NCI-H146 treated with DMSO at 0.1 percent for 48 hours (cell line): Measurements from ENCODE around the gene SRGAP3.

Source experiments
- DNase-seq: peaks from one replicate; lab custom pipeline; 2025; ENCODE audit not compliant: unreplicated experiment; lab: John Stamatoyannopoulos, UW

Gene SRGAP3

DNA sequence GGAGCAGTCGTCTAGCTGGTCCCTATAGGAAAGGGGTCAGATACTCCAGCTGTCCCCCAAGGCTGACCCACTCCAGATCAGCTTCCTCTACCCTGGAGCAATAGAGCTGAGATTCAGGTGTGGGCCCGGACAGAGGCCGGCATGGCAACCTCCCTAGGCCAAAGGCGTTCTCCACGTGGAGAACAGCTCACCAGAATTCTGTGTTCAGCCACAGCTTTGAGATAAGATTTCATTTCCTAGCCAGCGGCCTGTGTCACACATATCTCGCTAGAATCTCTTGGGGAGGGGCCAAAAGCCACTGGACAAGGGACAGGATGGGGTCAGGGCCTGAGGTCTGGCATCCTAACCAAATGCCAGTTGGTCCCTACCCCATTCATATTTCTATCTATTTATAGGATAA is 20.1 kb downstream of the SRGAP3 start:
- DNase-seq, result no peak

DNA sequence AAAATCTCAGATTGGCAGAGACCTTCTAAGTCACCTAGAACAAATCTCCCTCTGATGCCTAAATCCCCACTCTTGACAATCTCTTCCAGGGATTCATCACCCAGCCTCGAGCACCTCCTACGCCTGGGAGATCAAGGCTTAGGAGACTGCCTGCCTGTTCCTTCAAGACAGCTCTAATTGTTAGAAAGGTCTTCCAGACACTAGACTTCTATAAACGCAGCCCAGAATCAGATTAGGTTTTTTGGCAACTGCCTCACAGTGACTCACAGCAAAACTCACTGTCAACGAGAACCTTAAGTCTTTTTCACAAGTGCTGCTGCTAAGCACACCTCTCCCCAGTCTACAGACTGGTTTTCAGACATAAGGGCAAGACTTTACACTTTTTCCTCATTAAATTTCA is 23.1 kb downstream of the SRGAP3 start:
- no peak for DNase-seq

DNA sequence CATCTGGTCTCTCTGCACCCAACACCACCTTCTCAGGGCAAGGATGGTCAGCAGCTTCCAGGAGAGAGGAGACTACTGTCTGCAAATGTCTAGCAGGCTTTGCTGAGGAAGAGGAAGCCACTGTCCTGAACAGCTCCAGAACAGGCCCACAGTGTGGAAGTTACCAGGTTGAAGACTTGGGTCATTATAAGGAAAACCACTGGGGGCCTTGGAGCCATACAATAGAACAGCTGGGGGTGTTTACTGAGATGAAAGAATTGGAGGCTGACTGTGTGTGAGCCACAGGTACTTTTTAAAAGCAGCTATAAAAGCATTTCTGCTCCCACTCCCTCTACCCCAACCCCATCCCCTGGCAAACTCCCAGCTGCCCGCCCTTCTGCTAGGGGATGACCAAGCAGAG is 24.2 kb downstream of the SRGAP3 start:
- DNase-seq, result no peak

DNA sequence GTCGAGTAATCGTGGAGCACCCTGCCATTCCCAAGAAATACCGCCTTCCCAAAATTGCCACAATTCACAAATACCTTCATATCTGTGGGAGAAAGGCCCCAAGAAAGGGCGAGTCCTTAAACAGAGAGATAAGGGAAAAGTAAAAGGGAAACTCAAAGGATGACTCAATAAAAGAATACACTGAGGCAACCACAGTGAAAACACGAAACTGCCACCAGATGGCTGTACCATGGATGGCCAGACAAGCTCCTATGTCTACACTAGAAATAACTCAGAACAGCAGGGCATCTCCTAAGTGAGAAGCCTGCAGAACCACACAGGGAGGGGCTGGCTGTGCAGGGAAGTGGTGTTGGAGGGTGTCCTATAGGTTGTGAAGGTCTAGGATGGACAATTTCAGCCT is 25.0 kb downstream of the SRGAP3 start:
- no peak for DNase-seq

DNA sequence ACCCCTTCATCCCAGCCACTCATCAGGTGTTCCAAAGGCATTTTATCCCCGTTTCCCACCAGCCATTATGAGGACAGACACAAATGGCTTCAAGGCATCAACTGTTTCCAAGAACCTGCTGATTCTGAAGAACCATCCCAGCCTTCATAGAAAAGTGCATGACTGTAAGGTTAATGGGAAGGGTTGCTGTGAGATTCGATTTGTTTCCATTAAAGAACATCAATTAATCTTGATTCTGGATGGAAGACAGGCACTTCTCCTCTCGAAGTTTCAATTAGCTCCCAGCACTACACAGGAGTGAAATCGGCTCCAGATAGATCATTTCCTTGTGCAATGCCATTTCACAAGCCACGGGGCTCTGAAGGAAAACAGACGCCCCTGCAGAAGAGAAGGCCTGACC is 25.8 kb downstream of the SRGAP3 start:
- no peak for DNase-seq

DNA sequence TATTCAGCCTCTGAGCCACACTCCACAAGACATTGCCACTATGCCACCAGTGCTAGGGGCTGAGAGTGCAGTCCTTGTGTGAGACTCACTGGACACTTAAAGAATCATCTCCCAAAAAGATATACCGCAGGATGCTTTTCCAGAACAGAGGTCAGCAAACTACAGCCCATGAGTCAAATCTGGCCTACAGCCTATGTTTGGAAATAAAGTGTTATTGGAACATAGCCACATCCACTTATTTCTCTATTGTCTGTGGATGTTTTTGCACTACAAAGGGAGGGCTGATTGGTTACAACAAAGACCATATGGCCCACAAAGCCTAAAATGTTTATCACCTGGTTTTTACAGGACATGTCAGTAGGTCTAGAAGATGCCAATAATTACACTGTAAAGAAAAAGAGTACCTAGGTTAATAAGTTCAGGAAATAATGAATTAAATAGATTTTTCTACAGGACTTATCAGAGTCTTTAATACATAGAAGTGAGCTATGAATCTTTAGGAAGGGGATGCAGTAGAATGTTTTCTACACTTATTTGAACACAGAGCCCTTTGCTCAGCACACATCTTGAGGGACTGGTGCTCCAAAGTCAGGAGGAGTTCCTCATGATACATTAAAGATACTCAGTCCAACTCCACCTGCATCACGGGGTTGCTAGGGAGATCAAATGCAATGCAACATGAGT is 26.3 kb downstream of the SRGAP3 start:
- DNase-seq, result no peak

DNA sequence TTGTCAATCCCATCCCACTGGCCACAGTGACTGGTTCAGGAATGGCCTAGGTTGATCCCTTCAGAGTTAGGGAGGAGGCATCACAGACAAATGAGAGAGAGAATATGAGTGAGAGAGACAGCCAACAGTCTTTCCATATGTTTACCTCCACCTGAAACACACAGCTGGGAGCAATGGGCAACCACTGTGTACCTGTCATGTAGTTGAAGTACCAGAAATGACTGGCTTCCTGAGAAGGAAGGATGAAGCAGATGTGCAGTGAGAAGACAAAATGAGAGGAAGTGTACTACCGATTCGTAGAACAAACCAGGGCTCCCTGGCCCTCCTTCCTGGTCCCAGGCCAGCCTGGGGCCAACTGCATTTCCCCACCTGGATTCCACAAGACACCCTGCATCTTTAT is 27.4 kb downstream of the SRGAP3 start:
- no peak for DNase-seq

DNA sequence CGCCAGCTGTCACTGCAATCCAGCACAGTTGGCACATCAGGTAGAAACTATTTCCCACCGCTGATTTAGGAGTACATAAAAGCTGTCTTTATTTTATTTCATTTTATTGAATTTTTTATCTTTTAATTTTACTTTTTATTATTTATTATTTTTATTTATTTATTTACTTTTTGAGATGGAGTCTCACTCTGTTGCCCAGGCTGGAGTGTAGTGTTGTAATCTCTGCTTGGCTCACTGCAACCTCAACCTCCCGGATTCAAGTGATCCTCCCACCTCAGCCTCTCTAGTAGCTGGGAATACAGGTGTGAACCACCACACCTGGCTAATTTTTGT is 31.0 kb downstream of the SRGAP3 start:
- DNase-seq, result no peak

DNA sequence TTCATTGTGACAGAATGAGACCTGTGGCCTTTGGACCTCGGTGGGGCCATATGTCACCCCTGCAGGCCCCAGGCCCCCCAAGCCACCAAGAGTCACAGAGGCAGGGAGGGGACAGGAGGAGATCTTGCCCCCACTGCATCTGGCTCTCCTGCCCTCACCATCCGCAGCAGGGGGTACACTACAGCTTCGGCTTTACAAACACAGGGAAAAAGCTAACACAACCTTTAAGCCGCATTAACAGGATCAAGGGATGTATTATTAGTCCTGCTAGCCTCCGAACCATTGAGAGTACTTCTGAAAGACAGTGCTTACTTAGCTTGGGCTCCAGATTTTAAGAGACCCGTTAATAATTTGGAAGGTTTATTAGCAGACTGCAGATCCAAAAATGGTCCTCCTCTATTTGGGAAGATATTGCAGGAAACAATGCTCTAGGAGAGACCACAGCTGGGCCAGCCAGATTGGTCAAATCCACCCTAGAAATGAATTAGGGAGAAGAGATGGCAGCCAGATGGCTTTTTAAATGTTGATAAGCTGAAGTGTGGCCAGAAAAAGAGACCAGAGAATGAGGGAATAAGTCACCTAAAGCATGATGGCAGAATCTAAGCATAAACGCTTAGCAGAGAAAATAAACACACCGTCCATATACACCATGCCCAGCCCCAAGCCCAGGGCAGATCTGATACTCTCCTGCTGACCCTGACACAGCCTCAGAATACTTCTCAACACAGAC is 31.5 kb downstream of the SRGAP3 start:
- no peak for DNase-seq

DNA sequence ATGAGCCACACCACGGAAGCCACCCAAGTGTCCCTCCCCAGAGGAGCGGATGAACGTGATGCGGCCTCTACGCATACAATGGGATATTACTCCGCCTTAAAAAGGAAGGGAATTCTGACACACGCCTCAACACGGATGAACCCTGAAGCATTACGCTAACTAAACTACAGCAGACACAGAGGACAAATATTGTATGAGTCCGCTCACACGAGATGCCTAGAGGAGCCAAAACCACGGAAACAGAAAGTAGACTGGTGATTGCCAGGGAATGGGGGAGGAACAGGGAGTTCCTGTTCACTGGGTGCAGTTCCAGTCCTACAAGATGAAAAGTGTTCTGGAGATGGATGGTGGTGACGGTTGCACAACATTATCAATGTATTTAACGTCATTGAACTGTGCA is 32.7 kb downstream of the SRGAP3 start:
- DNase-seq, result no peak

DNA sequence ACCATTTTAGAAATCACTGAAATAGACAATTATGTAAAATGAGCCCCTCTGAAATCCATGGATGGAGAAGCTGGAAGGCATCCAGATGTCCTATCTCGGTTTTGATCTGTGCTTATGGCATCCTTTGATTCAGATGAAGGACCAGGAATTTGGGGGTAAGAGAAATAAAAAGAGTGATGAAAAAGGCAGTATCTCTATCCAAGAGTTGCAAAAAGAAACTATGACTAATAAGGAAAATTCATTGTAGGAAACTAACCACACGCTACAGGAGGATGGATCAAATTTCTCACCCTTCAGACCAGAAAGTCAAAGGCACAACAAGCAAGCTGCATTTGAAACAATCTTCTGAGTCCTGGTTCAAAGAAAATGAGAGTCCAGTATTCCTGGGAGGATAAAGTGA is 34.8 kb downstream of the SRGAP3 start:
- DNase-seq, result no peak

DNA sequence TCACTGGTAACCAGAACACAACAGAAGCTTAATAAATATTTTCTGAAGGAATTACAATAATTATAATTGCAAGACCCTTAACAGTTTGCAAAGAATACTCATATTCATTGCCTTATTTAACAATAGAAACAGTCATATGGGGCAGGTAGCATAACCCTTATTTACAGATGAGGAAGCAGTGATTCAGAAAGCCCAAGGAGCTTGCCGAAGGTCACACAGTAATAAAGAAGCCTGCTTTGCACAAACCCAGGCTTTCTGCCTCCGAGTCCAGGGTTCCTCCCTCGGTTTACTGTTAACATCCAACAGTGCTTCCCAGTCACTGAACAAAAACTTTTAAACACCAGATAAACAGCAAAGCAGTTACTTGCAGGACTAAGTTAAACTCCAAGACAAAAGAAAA is 35.3 kb downstream of the SRGAP3 start:
- DNase-seq, result no peak

DNA sequence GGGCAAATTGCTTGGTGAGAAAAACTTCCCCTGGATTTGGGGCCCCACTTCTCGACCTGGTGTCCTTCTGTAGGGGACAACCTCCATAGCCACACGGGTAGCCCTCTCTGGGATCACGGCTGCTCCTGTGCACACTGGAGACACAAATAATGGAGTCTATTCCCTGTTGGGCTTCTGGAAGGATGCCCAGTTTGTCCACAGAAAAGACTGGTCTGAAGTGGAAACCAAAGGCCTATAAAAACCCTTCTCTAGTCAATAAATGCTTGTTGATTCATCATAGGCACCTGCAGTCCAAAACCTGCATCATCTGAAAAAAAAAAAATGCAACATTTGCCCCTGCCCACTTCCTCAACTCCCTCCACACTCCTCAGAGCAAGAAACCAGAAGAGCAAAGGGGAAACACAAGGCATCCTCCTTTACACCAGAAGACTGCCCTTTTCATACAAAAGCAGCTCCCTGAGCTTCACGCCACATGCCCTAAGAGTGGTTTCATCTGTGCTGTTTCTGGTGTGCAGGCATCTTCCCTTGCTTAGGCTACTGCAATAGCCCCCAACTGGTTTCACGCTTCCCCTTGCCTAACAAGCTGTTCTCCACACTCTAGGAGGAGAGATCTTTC is 36.3 kb downstream of the SRGAP3 start:
- no peak for DNase-seq

DNA sequence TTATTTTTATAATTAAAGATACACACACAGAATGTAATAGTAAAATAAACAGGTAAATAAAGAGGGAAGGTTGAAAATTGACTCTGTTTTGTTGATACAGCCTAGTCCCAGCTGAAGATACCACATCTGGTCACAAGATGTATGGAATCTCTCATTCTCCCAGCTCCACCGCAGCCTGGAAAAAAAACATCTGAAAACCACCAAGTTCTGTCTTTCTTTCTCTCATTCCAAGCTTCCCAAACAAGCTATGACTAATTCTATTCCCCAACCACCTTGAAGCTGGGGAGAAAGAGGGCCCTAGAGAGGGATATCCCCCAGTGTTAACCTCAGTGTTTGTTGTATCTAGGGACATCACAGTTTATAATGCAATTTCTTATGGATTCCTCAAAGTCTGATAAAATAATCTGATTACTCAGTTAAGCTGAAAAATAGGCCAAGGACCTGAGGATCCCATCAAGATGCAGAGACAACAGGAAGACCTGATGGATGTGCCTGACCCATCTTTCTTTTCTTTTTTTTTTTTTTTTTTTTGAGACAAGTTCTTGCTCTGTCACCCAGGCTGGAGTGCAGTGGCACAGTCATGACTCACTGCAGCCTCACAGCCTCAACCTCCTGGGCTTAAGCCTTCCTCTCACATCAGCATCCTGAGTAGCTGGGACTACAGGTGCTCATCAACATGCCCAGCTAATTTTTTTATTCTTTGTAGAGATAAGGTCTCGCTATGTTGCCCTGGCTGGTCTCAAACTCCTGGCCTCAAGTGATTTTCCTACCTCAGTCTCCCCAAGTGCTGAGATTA is 38.1 kb downstream of the SRGAP3 start:
- DNase-seq, result no peak

DNA sequence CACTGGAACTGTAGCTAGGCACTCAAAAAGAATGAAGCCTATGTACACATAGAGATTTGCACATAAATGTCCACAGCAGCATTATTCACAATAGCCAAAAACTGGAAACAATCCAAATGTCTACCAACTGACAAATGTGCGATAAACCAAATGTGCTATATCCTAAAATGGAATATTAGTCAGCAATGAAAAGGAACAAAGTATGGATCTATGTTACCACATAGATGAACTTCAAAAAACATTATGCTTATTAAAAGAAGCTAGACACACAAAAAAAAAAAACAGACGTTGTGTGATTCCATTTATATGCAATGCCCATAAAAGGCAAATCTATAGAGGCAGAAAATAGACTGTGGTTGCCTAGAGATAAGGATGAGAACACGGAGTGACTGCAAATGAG is 39.7 kb downstream of the SRGAP3 start:
- DNase-seq, result no peak

DNA sequence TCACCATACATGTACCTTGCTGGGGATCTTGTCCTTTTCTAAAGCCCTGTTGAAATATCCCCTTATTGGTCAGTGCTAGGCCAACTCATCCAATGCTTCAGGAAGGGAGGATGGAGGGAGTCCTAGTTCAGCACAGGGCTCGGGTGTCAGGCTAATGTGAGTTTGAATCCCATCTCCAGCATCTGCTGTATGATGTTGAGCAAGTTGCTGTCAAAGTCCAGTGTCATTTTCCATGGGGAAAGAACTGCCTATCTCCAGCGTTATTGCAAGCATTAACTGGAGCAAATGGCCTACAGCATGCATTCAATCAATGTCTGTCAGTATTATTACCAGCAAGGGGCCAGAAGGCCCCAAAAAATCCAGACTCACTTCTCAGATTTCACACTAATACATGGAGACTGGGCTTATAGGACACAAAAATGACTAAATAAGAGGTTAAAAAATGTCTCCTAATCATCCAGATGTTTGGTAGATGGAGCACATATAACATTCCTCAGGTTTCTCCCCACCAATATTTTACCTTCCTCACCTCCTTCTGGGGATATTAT is 40.8 kb downstream of the SRGAP3 start:
- no peak for DNase-seq

DNA sequence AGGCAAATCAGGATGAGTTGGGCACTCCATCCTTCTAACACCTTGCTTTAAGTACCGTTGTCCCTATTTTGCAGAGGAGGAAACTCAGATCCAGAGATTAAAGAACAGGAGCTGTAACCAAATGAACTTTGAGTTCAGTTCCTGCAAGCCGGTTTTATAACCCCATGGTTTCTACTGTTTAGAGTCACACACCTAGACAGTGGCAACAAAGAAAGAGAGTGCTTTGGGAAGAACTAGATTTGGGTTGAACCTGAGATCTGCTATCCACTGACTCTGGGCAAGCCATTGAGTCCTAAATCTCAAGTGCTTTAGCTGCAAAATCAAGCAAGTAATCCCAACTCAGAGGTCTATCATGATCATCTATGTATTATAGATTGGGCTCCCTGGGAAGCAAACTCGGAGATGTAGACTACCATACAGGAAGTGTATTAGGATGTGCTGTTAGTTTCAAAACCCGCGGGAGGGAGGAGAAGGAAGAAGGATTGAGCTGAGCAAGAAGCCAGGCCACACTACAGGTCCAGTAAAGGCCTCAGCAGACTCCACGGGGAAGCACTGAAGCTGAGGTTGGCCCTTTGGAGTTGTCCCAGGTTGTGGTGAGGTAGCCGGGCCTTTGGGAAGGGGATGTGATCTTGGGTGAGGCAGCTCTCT is 42.2 kb downstream of the SRGAP3 start:
- no peak for DNase-seq

DNA sequence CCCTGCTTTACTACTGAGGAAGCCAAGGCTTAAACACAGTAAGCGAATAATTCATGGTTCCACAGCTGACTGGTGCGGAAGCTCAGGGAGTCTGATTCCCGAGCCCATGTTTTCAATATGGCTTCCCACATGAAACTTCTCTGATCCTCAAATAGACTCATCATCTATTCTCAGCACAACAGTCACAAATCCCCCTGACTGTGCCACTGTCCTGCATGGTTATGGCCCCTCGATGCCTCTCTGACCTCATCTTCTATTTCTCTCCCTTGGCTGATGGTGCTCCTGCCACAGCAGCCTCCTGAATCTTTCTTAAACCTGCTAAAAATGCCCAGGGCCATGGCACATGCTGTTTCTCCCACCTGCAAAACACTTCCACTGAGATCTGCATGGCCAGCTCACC is 43.2 kb downstream of the SRGAP3 start:
- DNase-seq, result no peak

DNA sequence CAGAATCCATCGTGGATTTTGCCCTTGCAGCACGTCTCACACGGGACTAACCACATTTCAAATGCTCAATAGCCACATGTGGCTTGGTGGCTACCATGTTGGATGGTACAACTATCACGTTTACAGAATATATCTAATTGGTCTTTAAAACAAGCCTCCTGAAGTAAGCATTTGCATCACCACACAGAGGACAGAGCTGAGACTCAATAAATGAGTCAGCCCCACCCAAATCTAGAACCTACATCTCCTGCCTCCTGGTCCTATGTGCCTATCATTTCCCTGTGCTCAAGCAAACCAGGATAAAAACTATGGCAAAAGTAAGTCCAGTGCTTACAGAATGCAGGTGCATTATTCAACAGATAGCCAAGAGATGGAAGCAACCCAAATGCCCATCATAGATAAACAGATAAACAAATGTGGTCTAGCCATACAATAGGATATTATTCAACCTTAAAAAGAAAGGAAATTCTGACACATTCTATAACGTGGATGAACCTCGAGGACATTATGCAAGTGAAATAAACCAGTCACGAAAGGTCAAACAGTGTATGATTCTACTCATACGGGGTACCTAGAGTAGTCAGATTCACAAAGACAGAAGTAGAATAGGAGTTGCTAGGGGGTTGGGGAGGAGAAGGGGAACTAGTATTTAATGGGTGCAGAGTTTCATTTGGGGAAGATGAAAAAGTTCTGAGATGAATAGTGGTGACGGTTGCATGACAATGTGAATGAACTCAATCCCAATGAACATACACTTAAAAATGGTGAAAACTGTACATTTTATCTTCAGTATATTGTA is 43.9 kb downstream of the SRGAP3 start:
- DNase-seq, result no peak

DNA sequence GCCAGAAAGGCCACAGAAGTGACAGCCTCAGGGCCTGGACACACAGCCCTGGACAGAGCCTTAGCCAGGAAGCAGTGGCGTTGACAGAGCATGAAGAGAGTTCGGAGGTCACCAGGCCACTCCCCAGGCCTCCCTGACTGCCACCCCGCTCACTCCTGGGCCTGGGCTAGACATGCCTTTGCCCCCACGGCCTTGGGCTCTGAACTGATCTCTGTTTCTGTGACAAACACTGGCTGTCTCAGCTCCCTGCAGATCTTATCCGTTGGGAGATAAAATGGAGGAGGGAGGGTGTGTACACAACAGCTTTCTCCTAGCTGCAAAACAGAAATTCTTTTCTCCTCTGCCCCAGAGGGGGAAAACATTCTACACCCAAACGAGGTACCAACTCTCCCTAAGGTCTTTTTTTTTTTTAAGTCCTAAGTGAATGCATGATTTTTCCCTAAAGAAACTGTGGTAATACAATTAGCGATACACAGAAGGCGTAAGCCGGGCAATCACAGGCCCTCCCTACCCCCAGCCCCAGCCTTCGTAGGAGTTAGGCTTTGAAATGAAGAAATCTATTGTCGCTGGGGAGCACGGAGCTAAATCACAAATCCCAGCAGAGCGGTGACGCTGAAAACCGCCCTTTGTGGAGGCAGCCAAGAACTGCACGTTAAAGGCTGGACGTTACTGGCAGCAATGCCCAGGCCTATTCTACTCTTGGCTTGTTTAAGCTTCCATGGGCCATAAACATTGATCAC is 45.0 kb downstream of the SRGAP3 start:
- DNase-seq, result no peak
